HCT116 (cell line): Measurements from ENCODE around the gene TRO.

Source experiments
- CEBPB ChIP-seq: IDR thresholded peaks from 2 replicates; pipeline ENCODE4 v1.6.1; 2012; ENCODE audit warnings: low read depth
- CTCF ChIP-seq, 3 experiments: fragments of 200-600 bp in 1 of 3; sonication (generic) in 1 of 3; IDR thresholded peaks in 2 of 3; conservative IDR thresholded peaks in 1 of 3; 2 replicates each; pipeline ENCODE4 v1.5.1; 2012 to 2017; ENCODE audit warnings: low read depth in 2 of 3, low read length in 2 of 3, antibody characterized with exemption in 1 of 3, borderline replicate concordance in 1 of 3, control low read depth in 1 of 3, mild to moderate bottlenecking in 1 of 3, mixed read lengths in 1 of 3, mixed run types in 1 of 3, moderate library complexity in 1 of 3; ENCODE audit not compliant: insufficient read depth in 1 of 3
- EZH2 ChIP-seq: fragments of 200-600 bp; sonication (generic); IDR thresholded peaks from 2 replicates; pipeline ENCODE4 v1.6.1; 2017; ENCODE audit warnings: antibody characterized with exemption, mixed run types
- EZH2phosphoT487 ChIP-seq: fragments of 200-600 bp; IDR thresholded peaks from 2 replicates; pipeline ENCODE4 v1.6.1; 2018; ENCODE audit warnings: antibody characterized with exemption, borderline replicate concordance
- JUND ChIP-seq: IDR thresholded peaks from 2 replicates; pipeline ENCODE4 v1.6.1; 2012
- POLR2A ChIP-seq: IDR thresholded peaks from 2 replicates; pipeline ENCODE4 v1.7.0; 2011; ENCODE audit warnings: borderline replicate concordance; ENCODE audit not compliant: insufficient read depth, insufficient read length; ENCODE audit errors: extremely low read depth
- POLR2AphosphoS5 ChIP-seq: IDR thresholded peaks from 2 replicates; pipeline ENCODE4 v1.6.1; 2011; ENCODE audit warnings: mild to moderate bottlenecking, low read depth, low read length, moderate library complexity
- RAD21 ChIP-seq: IDR thresholded peaks from 2 replicates; pipeline ENCODE4 v1.6.1; 2012; ENCODE audit warnings: low read depth, mild to moderate bottlenecking
- REST ChIP-seq: IDR thresholded peaks from 2 replicates; pipeline ENCODE4 v1.6.1; 2012; ENCODE audit warnings: low read depth
- SRF ChIP-seq: IDR thresholded peaks from 2 replicates; pipeline ENCODE4 v1.6.1; 2012; ENCODE audit warnings: low read depth
- ZBTB33 ChIP-seq: IDR thresholded peaks from 2 replicates; pipeline ENCODE4 v1.6.1; 2011; ENCODE audit warnings: mild to moderate bottlenecking, low read length, moderate library complexity; ENCODE audit not compliant: insufficient replicate concordance; ENCODE audit errors: extremely low read depth
- ZNF274 ChIP-seq: fragments of 200-500 bp; sonication (Bioruptor generic); IDR thresholded peaks from 2 replicates; pipeline ENCODE4 v1.6.1; 2014; ENCODE audit warnings: mild to moderate bottlenecking, low read depth, low read length, inconsistent platforms
- TF ChIP-seq, protein P1 (sequence below): IDR thresholded peaks from 2 replicates; pipeline ENCODE4 v1.6.1; 2012

DNA sequence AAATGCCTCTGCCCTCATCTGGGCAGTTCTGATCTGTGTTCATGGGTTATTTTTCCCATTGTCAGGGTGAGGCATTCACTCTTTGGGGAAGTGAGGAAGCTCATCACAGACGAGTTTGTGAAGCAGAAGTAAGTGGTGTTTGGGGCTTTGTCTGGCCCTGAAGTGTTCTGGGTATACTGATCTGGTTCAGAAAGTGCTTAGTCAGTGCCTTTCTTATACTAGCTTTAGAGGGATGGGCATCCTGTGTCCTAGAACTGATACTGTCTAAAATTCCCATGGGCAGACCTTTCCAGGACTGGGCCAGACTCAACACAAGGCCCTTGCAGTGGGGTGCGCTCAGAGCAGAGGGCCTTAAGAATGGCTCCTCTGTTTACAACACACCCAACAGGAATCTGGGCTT is 6.4 kb downstream of the TRO start:
- no peak for TF ChIP-seq CTCF (IDR thresholded peaks at IDR 0.05 in 2 of 3, conservative IDR thresholded peaks at IDR 0.05 in 1 of 3; ENCODE audit: borderline replicate concordance in 1 of 3, insufficient read depth in 1 of 3, low read depth in 2 of 3, low read length in 2 of 3)
- no peak for TF ChIP-seq POLR2A
- TF ChIP-seq, protein P1, sequence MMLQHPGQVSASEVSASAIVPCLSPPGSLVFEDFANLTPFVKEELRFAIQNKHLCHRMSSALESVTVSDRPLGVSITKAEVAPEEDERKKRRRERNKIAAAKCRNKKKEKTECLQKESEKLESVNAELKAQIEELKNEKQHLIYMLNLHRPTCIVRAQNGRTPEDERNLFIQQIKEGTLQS = no peak
- TF ChIP-seq ZBTB33 = no peak
- no peak for TF ChIP-seq REST
- no peak for TF ChIP-seq POLR2AphosphoS5
- TF ChIP-seq RAD21 = no peak
- no peak for TF ChIP-seq ZNF274
- no peak for TF ChIP-seq SRF
- no peak for TF ChIP-seq EZH2
- TF ChIP-seq EZH2phosphoT487 = no peak
- TF ChIP-seq JUND = no peak
- TF ChIP-seq CEBPB = no peak
